ENCODE results near the gene PKHD1. TPM values are rescaled to one million over a fixed set of nuclear protein-coding genes. Genes with fewer than 3 reads are reported as not detected.

Gene PKHD1
- total RNA-seq, 1 donor from 2014 or later = 0.49 TPM

GRCh38 chr6:52076791-52077179 is 10.6 kb downstream of the PKHD1 start:
- DNase-seq (ENCODE audit: extremely low spot score in 2 of 2) = no peak
- Histone ChIP-seq H3K4me1 (no peaks in the 10 kb centered on the region), H3K36me3 (no peaks in the 10 kb centered on the region), H3K4me3 (no peak overlapping the region), H3K27me3 (no peaks in the 10 kb centered on the region), H3K27ac (no peak overlapping the region), H3K9me3 (no peaks in the 10 kb centered on the region)
- intact Hi-C loops (cut with DNase I) = no loop called here
- TF ChIP-seq POLR2AphosphoS5 (IDR thresholded peaks at IDR 0.05; ENCODE audit: insufficient read depth in 1 of 2, low read depth in 1 of 2) (no peak), POLR2A (IDR thresholded peaks at IDR 0.05) (no peak)

DNA sequence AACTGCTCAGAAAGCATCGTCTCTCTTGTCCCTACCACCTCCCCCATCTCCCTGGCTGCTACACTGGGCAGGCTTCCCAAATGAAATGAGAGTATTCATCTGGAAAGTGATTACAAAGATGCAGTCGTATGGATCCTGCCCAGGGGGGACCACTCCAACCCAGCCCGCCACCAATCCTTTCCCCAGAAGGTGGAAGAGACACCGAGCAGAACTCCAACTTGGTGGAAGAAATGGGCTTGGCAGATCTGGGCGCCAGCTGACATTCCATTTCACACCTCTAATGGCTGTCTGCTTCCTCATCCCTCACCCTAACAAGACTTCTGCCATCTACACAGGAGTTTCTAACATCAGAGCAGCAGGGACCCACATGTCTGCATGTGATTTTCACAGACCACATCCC is 12.7 kb downstream of the PKHD1 start:
- Histone ChIP-seq H3K27me3 (no peaks in the 10 kb centered on the region), H3K4me1 (no peaks in the 10 kb centered on the region), H3K27ac (no peak overlapping the region), H3K4me3 (no peak overlapping the region), H3K9me3 (no peaks in the 10 kb centered on the region), H3K36me3 (no peaks in the 10 kb centered on the region)
- TF ChIP-seq POLR2A (IDR thresholded peaks at IDR 0.05) = no peak
- TF ChIP-seq, protein P1, sequence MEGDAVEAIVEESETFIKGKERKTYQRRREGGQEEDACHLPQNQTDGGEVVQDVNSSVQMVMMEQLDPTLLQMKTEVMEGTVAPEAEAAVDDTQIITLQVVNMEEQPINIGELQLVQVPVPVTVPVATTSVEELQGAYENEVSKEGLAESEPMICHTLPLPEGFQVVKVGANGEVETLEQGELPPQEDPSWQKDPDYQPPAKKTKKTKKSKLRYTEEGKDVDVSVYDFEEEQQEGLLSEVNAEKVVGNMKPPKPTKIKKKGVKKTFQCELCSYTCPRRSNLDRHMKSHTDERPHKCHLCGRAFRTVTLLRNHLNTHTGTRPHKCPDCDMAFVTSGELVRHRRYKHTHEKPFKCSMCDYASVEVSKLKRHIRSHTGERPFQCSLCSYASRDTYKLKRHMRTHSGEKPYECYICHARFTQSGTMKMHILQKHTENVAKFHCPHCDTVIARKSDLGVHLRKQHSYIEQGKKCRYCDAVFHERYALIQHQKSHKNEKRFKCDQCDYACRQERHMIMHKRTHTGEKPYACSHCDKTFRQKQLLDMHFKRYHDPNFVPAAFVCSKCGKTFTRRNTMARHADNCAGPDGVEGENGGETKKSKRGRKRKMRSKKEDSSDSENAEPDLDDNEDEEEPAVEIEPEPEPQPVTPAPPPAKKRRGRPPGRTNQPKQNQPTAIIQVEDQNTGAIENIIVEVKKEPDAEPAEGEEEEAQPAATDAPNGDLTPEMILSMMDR (IDR thresholded peaks at IDR 0.05) = no peak
- TF ChIP-seq POLR2AphosphoS5 (IDR thresholded peaks at IDR 0.05; ENCODE audit: insufficient read depth in 1 of 2, low read depth in 1 of 2) = no peak
- DNase-seq (ENCODE audit: extremely low spot score in 2 of 2) = no peak
- intact Hi-C loops (cut with DNase I) = no loop called here

- Histone ChIP-seq H3K27me3 (no peaks in the 10 kb centered on the region), H3K4me1 (no peaks in the 10 kb centered on the region), H3K27ac (no peak overlapping the region), H3K36me3 (no peaks in the 10 kb centered on the region), H3K4me3 (no peak overlapping the region), H3K9me3 (no peaks in the 10 kb centered on the region)
- TF ChIP-seq POLR2AphosphoS5 (IDR thresholded peaks at IDR 0.05; ENCODE audit: insufficient read depth in 1 of 2, low read depth in 1 of 2) (no peak), POLR2A (IDR thresholded peaks at IDR 0.05) (no peak)
- TF ChIP-seq, protein P1 (IDR thresholded peaks at IDR 0.05) = no peak
- intact Hi-C loops (cut with DNase I) = no loop called here
- no peak for DNase-seq (ENCODE audit: extremely low spot score in 2 of 2)
Observed at GRCh38 chr6:52074155-52074554, 13.3 kb downstream of the PKHD1 start.

- TF ChIP-seq POLR2A (IDR thresholded peaks at IDR 0.05) (no peak), POLR2AphosphoS5 (IDR thresholded peaks at IDR 0.05; ENCODE audit: insufficient read depth in 1 of 2, low read depth in 1 of 2) (no peak)
- TF ChIP-seq, protein P1 (IDR thresholded peaks at IDR 0.05) = no peak
- no peak overlapping the region for H3K4me3 ChIP-seq
- H3K36me3 ChIP-seq = no peaks in the 10 kb centered on the region
- no peak overlapping the region for H3K27ac ChIP-seq
- DNase-seq (ENCODE audit: extremely low spot score in 2 of 2) = no peak
- intact Hi-C loops (cut with DNase I) = no loop called here
- no peaks in the 10 kb centered on the region for H3K9me3 ChIP-seq
- H3K4me1 ChIP-seq = peaks cover 7% of the 10 kb centered on the region
- H3K27me3 ChIP-seq = no peaks in the 10 kb centered on the region
Observed at GRCh38 chr6:52065621-52066020, 21.8 kb downstream of the PKHD1 start.

GRCh38 chr6:52063584-52064344 is 23.6 kb downstream of the PKHD1 start:
- TF ChIP-seq POLR2A (IDR thresholded peaks at IDR 0.05) = no peak
- TF ChIP-seq, protein P1 (IDR thresholded peaks at IDR 0.05) = peak in 1 of 3 experiments; percentile 18
- peak overlapping the region in 1 of 2 donors; percentile 5 for H3K4me3 ChIP-seq

More at GRCh38 chr6:52063584-52064344, 23.6 kb downstream of the PKHD1 start:
- no peak for DNase-seq (ENCODE audit: extremely low spot score in 2 of 2)
- H3K27ac ChIP-seq = no peak overlapping the region
- intact Hi-C loops (cut with DNase I) = no loop called here
- H3K4me1 ChIP-seq = peaks cover 7% of the 10 kb centered on the region
- no peaks in the 10 kb centered on the region for H3K36me3 ChIP-seq
- H3K9me3 ChIP-seq = no peaks in the 10 kb centered on the region
- H3K27me3 ChIP-seq = no peaks in the 10 kb centered on the region
